Measurements from ENCODE around the gene METTL25B.

Gene METTL25B

GRCh38 chr1:156727926-156728598 lies at the start of gene METTL25B:
TSS of gene METTL25B (plus strand) at chr1:156728469. CDS start at chr1:156729105, 636 bp downstream.
- peak; percentile 82 for DNase-seq

GRCh38 chr1:156680056-156680455 lies 48.2 kb upstream of the METTL25B start:
- no peak for DNase-seq

GRCh38 chr1:156681196-156681960 lies 46.9 kb upstream of the METTL25B start:
- DNase-seq, result no peak

GRCh38 chr1:156682166-156682890 lies 45.9 kb upstream of the METTL25B start:
- DNase-seq, result no peak

- no peak for DNase-seq
Observed at GRCh38 chr1:156684227-156684782, 44.0 kb upstream of the METTL25B start.

GRCh38 chr1:156689035-156689952 lies 39.0 kb upstream of the METTL25B start:
- peak; percentile 94 for DNase-seq

GRCh38 chr1:156689953-156690674 lies 38.2 kb upstream of the METTL25B start:
- DNase-seq, result no peak

GRCh38 chr1:156690675-156691036 lies 37.6 kb upstream of the METTL25B start:
- no peak for DNase-seq

- DNase-seq, result no peak
Observed at GRCh38 chr1:156691191-156691590, 37.1 kb upstream of the METTL25B start.

- no peak for DNase-seq
Observed at GRCh38 chr1:156691665-156692440, 36.4 kb upstream of the METTL25B start.

- DNase-seq, result no peak
Observed at GRCh38 chr1:156692441-156692924, 35.8 kb upstream of the METTL25B start.

GRCh38 chr1:156692925-156693847 lies 35.1 kb upstream of the METTL25B start:
- DNase-seq, result no peak

GRCh38 chr1:156693848-156694689 lies 34.2 kb upstream of the METTL25B start:
- no peak for DNase-seq

- DNase-seq, result no peak
Observed at GRCh38 chr1:156694690-156694962, 33.6 kb upstream of the METTL25B start.

- DNase-seq, result no peak
Observed at GRCh38 chr1:156696755-156697154, 31.5 kb upstream of the METTL25B start.

GRCh38 chr1:156697481-156697880 lies 30.8 kb upstream of the METTL25B start:
- DNase-seq, result no peak

- DNase-seq, result no peak
Observed at GRCh38 chr1:156698995-156699394, 29.3 kb upstream of the METTL25B start.

- no peak for DNase-seq
Observed at GRCh38 chr1:156700736-156701531, 27.3 kb upstream of the METTL25B start.
